PC-9 (cell line): ENCODE data around the gene PHF23. TPM values are rescaled to one million over a fixed set of nuclear protein-coding genes. Genes with fewer than 3 reads are reported as not detected.

Experiments used
- BruUV-seq: library from RNA; stranded (reverse); fragments of 400-500 nt; replicated peaks from 2 replicates; lab custom pipeline; 2021; lab: Mats Ljungman, UMichigan
- CTCF ChIA-PET: fragments of 300-600 bp; sonication (Branson Sonifier 250); formaldehyde crosslinking; loops from one replicate; lab custom pipeline; 2022; ENCODE audit warnings: antibody characterized with exemption; lab: Charles Lee
- POLR2A ChIA-PET: fragments of 300-600 bp; sonication (Branson Sonifier 250); formaldehyde crosslinking; loops from one replicate; lab custom pipeline; 2022; ENCODE audit warnings: antibody characterized with exemption; ENCODE audit not compliant: unreplicated experiment; lab: Charles Lee
- DNase-seq, 2 experiments: peaks; one replicate each; pipeline versions ENCODE4 v3.0.0 to v3.0.0-alpha.2; 2015 to 2022; ENCODE audit warnings: mixed read lengths in 1 of 2
- H2AFZ ChIP-seq: fragments of 200-600 bp; sonication (generic); 2 replicates; pipeline ENCODE4 v1.8.1; 2017; ENCODE audit warnings: antibody characterized with exemption
- H3F3A ChIP-seq: fragments of 200-600 bp; sonication (generic); 2 replicates; pipeline ENCODE4 v1.8.1; 2017; ENCODE audit warnings: antibody characterized with exemption, mild to moderate bottlenecking, low read depth; ENCODE audit not compliant: insufficient read depth
- H3K27ac ChIP-seq: fragments of 200-600 bp; sonication (generic); 2 replicates; pipeline ENCODE4 v1.6.1; 2016; ENCODE audit warnings: mixed run types
- H3K27me3 ChIP-seq: fragments of 200-600 bp; sonication (generic); 2 replicates; pipeline ENCODE4 v1.6.1; 2016; ENCODE audit warnings: low read depth, mixed run types; ENCODE audit not compliant: insufficient read depth
- H3K36me3 ChIP-seq: fragments of 200-600 bp; sonication (generic); 2 replicates; pipeline ENCODE4 v1.6.1; 2016; ENCODE audit warnings: low read depth, mixed run types
- H3K4me1 ChIP-seq: fragments of 200-600 bp; sonication (generic); replicated peaks from 2 replicates; pipeline ENCODE4 v1.6.1; 2016; ENCODE audit warnings: mixed run types; ENCODE audit not compliant: insufficient read depth
- H3K4me2 ChIP-seq: fragments of 200-600 bp; sonication (generic); 2 replicates; pipeline ENCODE4 v1.6.1; 2017; ENCODE audit warnings: mixed run types
- H3K4me3 ChIP-seq: fragments of 200-600 bp; sonication (generic); 2 replicates; pipeline ENCODE4 v1.6.1; 2016; ENCODE audit warnings: mixed run types
- H3K79me2 ChIP-seq: fragments of 200-600 bp; sonication (generic); 2 replicates; pipeline ENCODE4 v1.6.1; 2017; ENCODE audit warnings: low read depth, mixed run types
- H3K9me2 ChIP-seq: fragments of 200-600 bp; sonication (generic); 2 replicates; pipeline ENCODE4 v1.8.1; 2017; ENCODE audit warnings: mild to moderate bottlenecking; ENCODE audit not compliant: insufficient read depth
- H3K9me3 ChIP-seq: fragments of 200-600 bp; sonication (generic); 2 replicates; pipeline ENCODE4 v1.8.1; 2016; ENCODE audit warnings: low read depth; ENCODE audit not compliant: insufficient read depth
- H4K20me1 ChIP-seq: fragments of 200-600 bp; sonication (generic); 2 replicates; pipeline ENCODE4 v1.8.1; 2017; ENCODE audit not compliant: insufficient read depth
- EZH2 ChIP-seq: fragments of 200-600 bp; sonication (generic); IDR thresholded peaks from 2 replicates; pipeline ENCODE4 v1.8.0; 2017; ENCODE audit warnings: antibody characterized with exemption, low read depth
- intact Hi-C: fragments of 100-400 bp; cut with micrococcal nuclease; formaldehyde crosslinking; loops from one replicate; pipeline ENCODE4 v1.10.0; 2022; ENCODE audit not compliant: unreplicated experiment
- total RNA-seq: library from RNA; stranded (reverse); gene quantifications from 2 replicates; pipeline ENCODE4 v1.2.3, GENCODE V29; 2021
- TF ChIP-seq, protein P1 (sequence below): fragments of 200-600 bp; sonication (generic); conservative IDR thresholded peaks from 2 replicates; pipeline ENCODE4 v1.6.1; 2017; ENCODE audit warnings: mixed run types, antibody characterized with exemption, mild to moderate bottlenecking, moderate library complexity

The PHF23 gene
- total RNA-seq, 1 experiment from 2014 or later, result 64.5 TPM

DNA sequence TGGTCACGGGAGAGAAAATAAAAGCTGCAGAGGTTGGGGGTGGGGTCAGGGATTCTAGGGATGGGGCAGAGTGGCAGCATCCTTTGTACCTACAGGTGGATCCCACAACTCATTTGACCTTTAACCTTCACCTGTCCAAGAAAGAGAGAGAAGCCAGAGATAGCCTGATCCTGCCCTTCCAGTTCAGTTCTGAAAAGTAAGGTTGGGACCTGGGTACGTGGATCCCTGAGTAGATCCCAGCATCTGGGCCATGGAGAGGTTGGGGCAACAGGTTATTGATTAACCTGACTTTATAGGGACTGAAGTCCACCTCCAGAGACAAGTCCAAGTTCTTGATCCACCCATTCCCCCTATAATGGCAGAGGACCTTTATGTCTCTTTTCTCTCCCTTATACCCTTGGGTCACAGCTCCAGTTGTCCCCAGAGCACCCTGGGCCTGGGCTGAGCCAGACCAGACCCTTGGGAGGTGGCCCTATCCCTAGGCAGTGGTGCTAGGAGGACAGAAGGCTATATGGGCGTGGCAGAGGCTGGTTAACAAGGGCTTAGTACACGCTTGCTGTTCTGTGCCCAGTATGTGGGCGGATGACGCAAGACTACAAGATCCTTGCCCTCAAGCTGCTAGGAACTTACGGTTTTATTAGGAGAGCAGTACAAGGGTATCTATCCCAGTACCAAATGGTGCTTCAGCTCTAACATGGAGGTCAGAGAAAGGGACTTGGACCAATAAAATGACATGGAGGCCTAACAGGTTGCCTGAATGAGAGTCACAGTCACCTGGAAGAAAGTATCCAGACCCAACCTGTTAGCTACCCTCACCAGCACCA is 19.7 kb upstream of the PHF23 start:
- peak overlapping the region; percentile 37; the same call in 1 of the 2 replicates for H3K4me3 ChIP-seq
- H3K4me2 ChIP-seq, result peak overlapping the region; percentile 98
- no peaks in the 10 kb centered on the region for H3K9me2 ChIP-seq
- TF ChIP-seq EZH2, result no peak
- TF ChIP-seq, protein P1, sequence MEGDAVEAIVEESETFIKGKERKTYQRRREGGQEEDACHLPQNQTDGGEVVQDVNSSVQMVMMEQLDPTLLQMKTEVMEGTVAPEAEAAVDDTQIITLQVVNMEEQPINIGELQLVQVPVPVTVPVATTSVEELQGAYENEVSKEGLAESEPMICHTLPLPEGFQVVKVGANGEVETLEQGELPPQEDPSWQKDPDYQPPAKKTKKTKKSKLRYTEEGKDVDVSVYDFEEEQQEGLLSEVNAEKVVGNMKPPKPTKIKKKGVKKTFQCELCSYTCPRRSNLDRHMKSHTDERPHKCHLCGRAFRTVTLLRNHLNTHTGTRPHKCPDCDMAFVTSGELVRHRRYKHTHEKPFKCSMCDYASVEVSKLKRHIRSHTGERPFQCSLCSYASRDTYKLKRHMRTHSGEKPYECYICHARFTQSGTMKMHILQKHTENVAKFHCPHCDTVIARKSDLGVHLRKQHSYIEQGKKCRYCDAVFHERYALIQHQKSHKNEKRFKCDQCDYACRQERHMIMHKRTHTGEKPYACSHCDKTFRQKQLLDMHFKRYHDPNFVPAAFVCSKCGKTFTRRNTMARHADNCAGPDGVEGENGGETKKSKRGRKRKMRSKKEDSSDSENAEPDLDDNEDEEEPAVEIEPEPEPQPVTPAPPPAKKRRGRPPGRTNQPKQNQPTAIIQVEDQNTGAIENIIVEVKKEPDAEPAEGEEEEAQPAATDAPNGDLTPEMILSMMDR, result no peak
- ChIA-PET CTCF (interaction anchor here (0.6 kb wide), 1 partner anchor 24 kb away, joined by 5 read pairs; no protein-coding TSS in a partner anchor), POLR2A (interaction anchor here (0.6 to 1.0 kb wide), 2 partner anchors 14 to 23 kb away, joined by 5 to 7 read pairs; partner anchors contain the start of gene SLC2A4)
- no TSS peak for BruUV-seq
- H3K36me3 ChIP-seq, result peaks cover 42% of the 10 kb centered on the region
- H3F3A ChIP-seq, result peaks cover 87% of the 10 kb centered on the region
- H3K27me3 ChIP-seq, result no peaks in the 10 kb centered on the region
- peaks cover 28% of the 10 kb centered on the region for H3K4me1 ChIP-seq
- peak overlapping the region; percentile 100 for H3K27ac ChIP-seq
- H3K9me3 ChIP-seq, result no peaks in the 10 kb centered on the region
- DNase-seq, result peak in 1 of 2 experiments; percentile 65
- intact Hi-C loops, result no loop called here
- H4K20me1 ChIP-seq, result peaks cover 25% of the 10 kb centered on the region
- H3K79me2 ChIP-seq, result peaks cover 72% of the 10 kb centered on the region
- no peak overlapping the region for H2AFZ ChIP-seq

DNA sequence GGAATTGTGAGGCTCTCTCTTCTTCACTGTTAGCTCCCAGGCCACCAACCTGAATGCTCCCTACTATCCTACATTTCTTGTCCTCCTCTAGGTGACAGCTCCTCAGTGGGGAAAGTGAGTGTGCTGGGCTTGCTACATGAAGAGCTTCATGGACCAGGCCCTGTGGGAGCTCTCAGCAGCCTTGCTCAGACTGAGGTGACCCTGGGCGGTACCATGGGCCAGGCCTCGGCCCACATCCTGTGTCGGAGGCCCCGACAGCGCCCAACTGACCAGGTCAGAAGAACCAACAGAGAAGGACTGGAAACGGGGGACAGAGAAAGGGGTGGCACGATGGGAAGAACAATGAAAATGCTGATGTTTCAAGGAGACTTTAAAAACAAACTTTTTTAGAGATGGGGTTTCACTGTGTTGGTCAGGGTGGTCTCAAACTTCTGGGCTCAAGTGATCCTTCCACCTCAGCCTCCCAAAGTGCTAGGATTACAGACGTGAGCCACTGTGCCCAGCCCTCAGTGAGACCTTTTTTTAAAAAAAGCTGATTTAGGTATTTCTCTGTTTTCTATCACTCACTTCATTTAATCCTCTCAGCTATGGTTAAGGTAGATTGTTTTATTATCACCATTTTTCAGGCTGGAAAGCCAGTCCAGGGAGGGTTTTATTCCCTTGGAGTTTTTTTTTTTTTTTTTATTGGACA is 17.7 kb upstream of the PHF23 start:
- Histone ChIP-seq H3K79me2 (peaks cover 78% of the 10 kb centered on the region), H2AFZ (no peak overlapping the region), H3K27ac (peak overlapping the region; percentile 2; the same call in 1 of the 2 replicates), H3K9me3 (no peaks in the 10 kb centered on the region), H3K4me3 (no peak overlapping the region), H3K27me3 (no peaks in the 10 kb centered on the region), H3K36me3 (peaks cover 42% of the 10 kb centered on the region), H4K20me1 (peaks cover 25% of the 10 kb centered on the region), H3K9me2 (no peaks in the 10 kb centered on the region), H3K4me2 (no peak overlapping the region), H3K4me1 (peaks cover 31% of the 10 kb centered on the region), H3F3A (peaks cover 86% of the 10 kb centered on the region)
- ChIA-PET POLR2A (interaction anchor here (0.6 to 0.7 kb wide), 4 partner anchors 9 to 939 kb away, joined by 3 to 7 read pairs (median 3); no protein-coding TSS in a partner anchor), CTCF (no interaction called here)
- intact Hi-C loops, result no loop called here
- no TSS peak for BruUV-seq
- DNase-seq, result no peak
- TF ChIP-seq EZH2, result no peak
- TF ChIP-seq, protein P1, result no peak

DNA sequence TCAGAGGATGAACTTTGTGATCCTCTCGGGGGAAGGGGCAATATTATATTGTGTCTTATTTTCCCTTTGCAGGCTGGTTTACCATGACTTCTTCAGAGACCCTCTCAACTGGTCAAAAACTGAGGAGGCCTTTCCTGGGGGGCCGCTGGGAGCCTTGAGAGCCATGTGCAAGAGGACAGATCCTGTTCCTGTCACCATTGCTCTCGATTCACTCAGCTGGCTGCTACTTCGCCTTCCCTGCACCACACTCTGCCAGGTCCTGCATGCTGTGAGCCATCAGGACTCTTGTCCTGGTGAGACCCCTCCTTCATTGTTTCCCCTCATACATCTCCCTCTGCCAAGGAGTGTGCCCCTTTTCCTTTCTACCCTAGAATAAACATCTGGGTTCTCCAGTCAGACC is 15.3 kb upstream of the PHF23 start:
- H3F3A ChIP-seq, result peaks cover 68% of the 10 kb centered on the region
- H3K9me2 ChIP-seq, result no peaks in the 10 kb centered on the region
- no peak overlapping the region for H2AFZ ChIP-seq
- BruUV-seq, result no TSS peak
- intact Hi-C loops, result no loop called here
- H3K79me2 ChIP-seq, result peaks cover 72% of the 10 kb centered on the region
- no peak overlapping the region for H3K4me3 ChIP-seq
- H4K20me1 ChIP-seq, result peaks cover 13% of the 10 kb centered on the region
- H3K4me1 ChIP-seq, result peaks cover 28% of the 10 kb centered on the region
- no peaks in the 10 kb centered on the region for H3K9me3 ChIP-seq
- H3K27ac ChIP-seq, result 0 out of 2 replicates have a peak overlapping the region, but pooled peaks have one; percentile 7
- CTCF ChIA-PET, result interaction anchor here (0.5 kb wide), 1 partner anchor 14 kb away, joined by 3 read pairs; no protein-coding TSS in a partner anchor
- POLR2A ChIA-PET, result interaction anchor here (0.6 to 0.7 kb wide), 2 partner anchors 13 to 360 kb away, joined by 3 to 7 read pairs; no protein-coding TSS in a partner anchor
- DNase-seq, result no peak
- no peaks in the 10 kb centered on the region for H3K27me3 ChIP-seq
- H3K4me2 ChIP-seq, result no peak overlapping the region
- peaks cover 30% of the 10 kb centered on the region for H3K36me3 ChIP-seq
- no peak for TF ChIP-seq EZH2
- TF ChIP-seq, protein P1, result no peak
